Measurements from ENCODE around the gene RAD52.

RAD52 gene

GRCh38 chr12:894226-894625 lies 55.3 kb downstream of the RAD52 start:
- Histone ChIP-seq H3K4me3 (replicated peaks; ENCODE audit: insufficient read depth, low read length) (no peak overlapping the region), H3K27me3 (ENCODE audit: insufficient read depth, poor library complexity, severe bottlenecking) (no peaks in the 10 kb centered on the region), H3K27ac (replicated peaks) (no peak overlapping the region)
- TF ChIP-seq SPI1 (IDR thresholded peaks at IDR 0.05; ENCODE audit: borderline replicate concordance, low read depth) (no peak), POLR2AphosphoS5 (IDR thresholded peaks at IDR 0.05; ENCODE audit: low read depth) (no peak), GABPA (IDR thresholded peaks at IDR 0.05; ENCODE audit: low read depth) (no peak), REST (IDR thresholded peaks at IDR 0.05; ENCODE audit: insufficient replicate concordance, low read depth) (no peak), CTCF (IDR thresholded peaks at IDR 0.05; ENCODE audit: insufficient read depth, low read length) (no peak)
- DNase-seq (ENCODE audit: low read depth in 1 of 2, low spot score in 1 of 2): no peak

GRCh38 chr12:886206-886605 lies 63.3 kb downstream of the RAD52 start:
- Histone ChIP-seq H3K27ac (replicated peaks) (no peak overlapping the region), H3K4me3 (replicated peaks; ENCODE audit: insufficient read depth, low read length) (no peak overlapping the region), H3K27me3 (ENCODE audit: insufficient read depth, poor library complexity, severe bottlenecking) (no peaks in the 10 kb centered on the region)
- TF ChIP-seq CTCF (IDR thresholded peaks at IDR 0.05; ENCODE audit: insufficient read depth, low read length) (no peak), REST (IDR thresholded peaks at IDR 0.05; ENCODE audit: insufficient replicate concordance, low read depth) (no peak), POLR2AphosphoS5 (IDR thresholded peaks at IDR 0.05; ENCODE audit: low read depth) (no peak), GABPA (IDR thresholded peaks at IDR 0.05; ENCODE audit: low read depth) (no peak), SPI1 (IDR thresholded peaks at IDR 0.05; ENCODE audit: borderline replicate concordance, low read depth) (no peak)
- DNase-seq (ENCODE audit: low read depth in 1 of 2, low spot score in 1 of 2): no peak

- no peak for DNase-seq (ENCODE audit: low read depth in 1 of 2, low spot score in 1 of 2)
- no peak overlapping the region for H3K4me3 ChIP-seq (replicated peaks; ENCODE audit: insufficient read depth, low read length)
- no peak for TF ChIP-seq SPI1 (IDR thresholded peaks at IDR 0.05; ENCODE audit: borderline replicate concordance, low read depth)
- no peaks in the 10 kb centered on the region for H3K27me3 ChIP-seq (ENCODE audit: insufficient read depth, poor library complexity, severe bottlenecking)
- H3K27ac ChIP-seq (replicated peaks): no peak overlapping the region
Observed at GRCh38 chr12:885701-886100, 63.8 kb downstream of the RAD52 start.

GRCh38 chr12:884746-885414 lies 64.6 kb downstream of the RAD52 start:
- no peak overlapping the region for H3K27ac ChIP-seq (replicated peaks)
- no peak overlapping the region for H3K4me3 ChIP-seq (replicated peaks; ENCODE audit: insufficient read depth, low read length)
- no peak for TF ChIP-seq POLR2AphosphoS5 (IDR thresholded peaks at IDR 0.05; ENCODE audit: low read depth)
- TF ChIP-seq SPI1 (IDR thresholded peaks at IDR 0.05; ENCODE audit: borderline replicate concordance, low read depth): no peak
- TF ChIP-seq CTCF (IDR thresholded peaks at IDR 0.05; ENCODE audit: insufficient read depth, low read length): no peak
- TF ChIP-seq GABPA (IDR thresholded peaks at IDR 0.05; ENCODE audit: low read depth): no peak
- TF ChIP-seq REST (IDR thresholded peaks at IDR 0.05; ENCODE audit: insufficient replicate concordance, low read depth): no peak
- no peak for DNase-seq (ENCODE audit: low read depth in 1 of 2, low spot score in 1 of 2)
- H3K27me3 ChIP-seq (ENCODE audit: insufficient read depth, poor library complexity, severe bottlenecking): no peaks in the 10 kb centered on the region

All from HL-60 (cell line).